Liver (tissue), 9 donors: ENCODE measurements around the gene SREBF2. TPM values are rescaled to one million over a fixed set of nuclear protein-coding genes. Genes with fewer than 3 reads are reported as not detected.

Experiments used
- DNase-seq: peaks from one replicate; pipeline ENCODE4 v3.0.0-alpha.2; 2017; ENCODE audit warnings: low spot score
- H3K27ac ChIP-seq, 2 donors: one replicate each; pipeline ENCODE4 v1.7.0; 2013; ENCODE audit warnings: inconsistent platforms in 2 of 2, low read length in 2 of 2, control low read depth in 1 of 2, low read depth in 1 of 2, mild to moderate bottlenecking in 1 of 2
- H3K27me3 ChIP-seq, 4 donors: one replicate each; pipeline versions ENCODE4 v1.6.1 to v1.7.0; 2013; ENCODE audit warnings: low read length in 3 of 4, inconsistent platforms in 1 of 4, mild to moderate bottlenecking in 1 of 4, moderate library complexity in 1 of 4; ENCODE audit not compliant: control insufficient read depth in 4 of 4, insufficient read depth in 4 of 4
- H3K36me3 ChIP-seq, 4 donors: one replicate each; pipeline versions ENCODE4 v1.6.1 to v1.7.0; 2013; ENCODE audit warnings: low read length in 3 of 4, mild to moderate bottlenecking in 3 of 4, low read depth in 1 of 4, moderate library complexity in 1 of 4; ENCODE audit not compliant: control insufficient read depth in 4 of 4, insufficient read depth in 3 of 4
- H3K4me1 ChIP-seq, 4 donors: one replicate each; pipeline versions ENCODE4 v1.6.1 to v1.7.0; 2013; ENCODE audit warnings: low read length in 3 of 4, mild to moderate bottlenecking in 3 of 4, moderate library complexity in 1 of 4; ENCODE audit not compliant: control insufficient read depth in 4 of 4, insufficient read depth in 4 of 4
- H3K4me3 ChIP-seq, 3 donors: one replicate each; pipeline versions ENCODE4 v1.6.1 to v1.7.0; 2013; ENCODE audit warnings: low read length in 3 of 3, control low read depth in 1 of 3, low read depth in 1 of 3, mild to moderate bottlenecking in 1 of 3
- H3K9ac ChIP-seq, 2 donors: one replicate each; pipeline ENCODE4 v1.7.0; 2013; ENCODE audit warnings: low read length in 2 of 2, mild to moderate bottlenecking in 2 of 2, moderate library complexity in 2 of 2, control low read depth in 1 of 2, low read depth in 1 of 2
- H3K9me3 ChIP-seq, 4 donors: one replicate each; pipeline versions ENCODE4 v1.6.1 to v1.7.0; 2013; ENCODE audit warnings: low read length in 3 of 4; ENCODE audit not compliant: control insufficient read depth in 4 of 4
- ATF3 ChIP-seq: IDR thresholded peaks from 2 replicates; pipeline ENCODE4 v1.6.1; 2016; ENCODE audit warnings: antibody characterized with exemption
- CTCF ChIP-seq: fragments of 150-350 bp; IDR thresholded peaks from 2 replicates; pipeline ENCODE4 v1.5.1; 2017; ENCODE audit warnings: improper control_type of control experiment, low read depth, low read length; ENCODE audit not compliant: missing input control
- EGR1 ChIP-seq, 2 donors: IDR thresholded peaks; 2 replicates each; pipeline ENCODE4 v1.6.1; 2016 to 2018; ENCODE audit warnings: antibody characterized with exemption in 2 of 2, low read depth in 2 of 2
- FOXA1 ChIP-seq: IDR thresholded peaks from 2 replicates; pipeline ENCODE4 v1.6.1; 2016; ENCODE audit warnings: antibody characterized with exemption
- FOXA2 ChIP-seq: IDR thresholded peaks from 2 replicates; pipeline ENCODE4 v1.6.1; 2016; ENCODE audit warnings: antibody characterized with exemption
- GABPA ChIP-seq, 2 donors: IDR thresholded peaks in 1 of 2; conservative IDR thresholded peaks in 1 of 2; 2 replicates each; pipeline ENCODE4 v1.6.1; 2016; ENCODE audit warnings: antibody characterized with exemption in 2 of 2, mild to moderate bottlenecking in 1 of 2, moderate library complexity in 1 of 2
- HNF4A ChIP-seq, 2 donors: conservative IDR thresholded peaks; 2 replicates each; pipeline ENCODE4 v1.6.1; 2016; ENCODE audit warnings: antibody characterized with exemption in 2 of 2, mild to moderate bottlenecking in 2 of 2
- HNF4G ChIP-seq: IDR thresholded peaks from 2 replicates; pipeline ENCODE4 v1.6.1; 2016; ENCODE audit warnings: antibody characterized with exemption
- JUND ChIP-seq, 2 donors: IDR thresholded peaks; 2 replicates each; pipeline ENCODE4 v1.6.1; 2016; ENCODE audit warnings: antibody characterized with exemption in 2 of 2
- MAX ChIP-seq: IDR thresholded peaks from 2 replicates; pipeline ENCODE4 v1.6.1; 2016; ENCODE audit warnings: antibody characterized with exemption
- NR2F2 ChIP-seq: IDR thresholded peaks from 2 replicates; pipeline ENCODE4 v1.6.1; 2016; ENCODE audit warnings: antibody characterized with exemption
- RAD21 ChIP-seq, 2 donors: IDR thresholded peaks; 2 replicates each; pipeline ENCODE4 v1.6.1; 2016; ENCODE audit warnings: antibody characterized with exemption in 2 of 2, mild to moderate bottlenecking in 2 of 2
- REST ChIP-seq: IDR thresholded peaks from 2 replicates; pipeline ENCODE4 v1.6.1; 2016; ENCODE audit warnings: antibody characterized with exemption, mild to moderate bottlenecking
- RXRA ChIP-seq, 2 donors: IDR thresholded peaks; 2 replicates each; pipeline ENCODE4 v1.6.1; 2017 to 2018; ENCODE audit warnings: antibody characterized with exemption in 2 of 2, mild to moderate bottlenecking in 1 of 2
- SP1 ChIP-seq: IDR thresholded peaks from 2 replicates; pipeline ENCODE4 v1.6.1; 2018; ENCODE audit warnings: antibody characterized with exemption, mild to moderate bottlenecking
- TAF1 ChIP-seq: conservative IDR thresholded peaks from 2 replicates; pipeline ENCODE4 v1.6.1; 2016; ENCODE audit warnings: antibody characterized with exemption, mild to moderate bottlenecking
- YY1 ChIP-seq: IDR thresholded peaks from 2 replicates; pipeline ENCODE4 v1.6.1; 2016; ENCODE audit warnings: antibody characterized with exemption, mild to moderate bottlenecking
- ZBTB33 ChIP-seq: IDR thresholded peaks from 2 replicates; pipeline ENCODE4 v1.6.1; 2016; ENCODE audit warnings: antibody characterized with exemption
- WGBS: extraction: QIAGEN DNeasy Blood & Tissue Kit; methylation state at CpG from one replicate; pipeline ENCODE4 v1.1.7; 2013; 5-methylcytosine and 5-hydroxymethylcytosine counted together
- polyA plus RNA-seq, 2 donors: library from polyadenylated mRNA; stranded (reverse) in 1 of 2; unstranded in 1 of 2; fragments of 200-250 nt in 1 of 2; fragments of >200 nt in 1 of 2; fragmentation: Nextera tagmentation in 1 of 2; extraction: Ambion mirVana in 1 of 2; gene quantifications; one replicate each; pipeline versions ENCODE4 v1.2.1 to v1.2.3, GENCODE V29; 2013 to 2015
- total RNA-seq, 2 donors: library from RNA; depleted of rRNA; stranded (reverse); fragments of >200 nt; gene quantifications; one replicate each; pipeline ENCODE4 v1.2.3, GENCODE V29; 2014
- donor health status: healthy.
- donor health status: healthy.
- donor health status: healthy.
- donor health status: healthy.
- donor health status: healthy.

Gene SREBF2
- total and polyA plus RNA-seq, 4 donors, result 18.3 to 69.6 (median 57.3) TPM

GRCh38 chr22:41836551-41836950 is 3.6 kb downstream of the SREBF2 start:
- no peak for TF ChIP-seq NR2F2
- no peak for TF ChIP-seq ATF3
- no peak for TF ChIP-seq SP1
- no peak for TF ChIP-seq ZBTB33
- no peak for TF ChIP-seq REST
- no peak for TF ChIP-seq YY1
- TF ChIP-seq RXRA (IDR thresholded peaks at IDR 0.05), result no peak
- TF ChIP-seq FOXA2, result no peak
- TF ChIP-seq TAF1, result no peak
- TF ChIP-seq RAD21 (IDR thresholded peaks at IDR 0.05), result no peak
- TF ChIP-seq HNF4G, result no peak
- TF ChIP-seq CTCF, result no peak
- no peak for TF ChIP-seq MAX
- no peak for TF ChIP-seq HNF4A (conservative IDR thresholded peaks at IDR 0.05)
- no peak for TF ChIP-seq JUND (IDR thresholded peaks at IDR 0.05)
- TF ChIP-seq FOXA1, result no peak
- no peak for TF ChIP-seq EGR1 (IDR thresholded peaks at IDR 0.05; ENCODE audit: low read depth in 2 of 2)
- no peak for TF ChIP-seq GABPA (IDR thresholded peaks at IDR 0.05 in 1 of 2, conservative IDR thresholded peaks at IDR 0.05 in 1 of 2)
- H3K27me3 ChIP-seq, result no peaks in the 10 kb centered on the region
- peaks cover 0 to 14% (median 4%) of the 10 kb centered on the region in 4 donors for H3K36me3 ChIP-seq
- peaks cover 6 to 43% (median 18%) of the 10 kb centered on the region in 4 donors for H3K4me1 ChIP-seq
- 96% methylated on average over 2 of the region's 2 CpGs for WGBS
- no peak overlapping the region for H3K9ac ChIP-seq
- H3K4me3 ChIP-seq, result no peak overlapping the region
- no peaks in the 10 kb centered on the region for H3K9me3 ChIP-seq
- H3K27ac ChIP-seq, result no peak overlapping the region
- DNase-seq, result no peak
